ENCODE results near the gene NUDT4.

DNA sequence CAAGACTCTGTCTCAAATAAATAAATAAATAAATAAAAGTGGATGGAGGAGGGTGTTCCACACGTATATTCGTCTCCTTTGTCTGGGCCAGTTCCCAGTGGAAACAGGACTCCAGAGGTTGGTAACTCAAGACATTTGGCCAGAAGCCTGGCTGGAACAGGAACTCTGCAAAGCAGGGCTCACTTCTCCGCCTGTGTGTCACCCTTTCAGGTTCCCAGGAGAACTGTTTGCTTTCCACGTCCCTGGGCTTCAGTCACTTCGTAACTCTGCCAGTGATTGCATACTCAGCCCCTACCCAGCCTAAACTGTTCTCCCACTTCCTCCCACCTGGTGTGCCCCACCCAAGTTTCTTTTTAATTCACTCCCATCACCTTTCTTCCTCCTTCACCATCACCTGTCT lies 71.1 kb downstream of the NUDT4 start:
- TF ChIP-seq, protein P1, sequence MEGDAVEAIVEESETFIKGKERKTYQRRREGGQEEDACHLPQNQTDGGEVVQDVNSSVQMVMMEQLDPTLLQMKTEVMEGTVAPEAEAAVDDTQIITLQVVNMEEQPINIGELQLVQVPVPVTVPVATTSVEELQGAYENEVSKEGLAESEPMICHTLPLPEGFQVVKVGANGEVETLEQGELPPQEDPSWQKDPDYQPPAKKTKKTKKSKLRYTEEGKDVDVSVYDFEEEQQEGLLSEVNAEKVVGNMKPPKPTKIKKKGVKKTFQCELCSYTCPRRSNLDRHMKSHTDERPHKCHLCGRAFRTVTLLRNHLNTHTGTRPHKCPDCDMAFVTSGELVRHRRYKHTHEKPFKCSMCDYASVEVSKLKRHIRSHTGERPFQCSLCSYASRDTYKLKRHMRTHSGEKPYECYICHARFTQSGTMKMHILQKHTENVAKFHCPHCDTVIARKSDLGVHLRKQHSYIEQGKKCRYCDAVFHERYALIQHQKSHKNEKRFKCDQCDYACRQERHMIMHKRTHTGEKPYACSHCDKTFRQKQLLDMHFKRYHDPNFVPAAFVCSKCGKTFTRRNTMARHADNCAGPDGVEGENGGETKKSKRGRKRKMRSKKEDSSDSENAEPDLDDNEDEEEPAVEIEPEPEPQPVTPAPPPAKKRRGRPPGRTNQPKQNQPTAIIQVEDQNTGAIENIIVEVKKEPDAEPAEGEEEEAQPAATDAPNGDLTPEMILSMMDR (IDR thresholded peaks at IDR 0.05), result no peak
- TF ChIP-seq POLR2A (IDR thresholded peaks at IDR 0.05) (no peak), POLR2AphosphoS5 (IDR thresholded peaks at IDR 0.05) (no peak)

Data from upper lobe of left lung (tissue), 4 donors.